HEK293 (cell line): ENCODE data around the gene SLMAP.

Experiments
- SP3 ChIP-seq: fragments of 450-650 bp; formaldehyde crosslinking; IDR thresholded peaks from 2 replicates; pipeline ENCODE4 v1.5.1; 2016; ENCODE audit warnings: missing biosample characterization, missing genetic modification characterization
- ZBTB1 ChIP-seq: fragments of 450-650 bp; formaldehyde crosslinking; IDR thresholded peaks from 2 replicates; pipeline ENCODE4 v1.5.1; 2016; ENCODE audit warnings: missing biosample characterization, missing genetic modification characterization
- ZBTB8A ChIP-seq: fragments of 450-650 bp; formaldehyde crosslinking; IDR thresholded peaks from 2 replicates; pipeline ENCODE4 v1.5.1; 2016; ENCODE audit warnings: missing biosample characterization, missing genetic modification characterization
- ZNF248 ChIP-seq: fragments of 450-650 bp; formaldehyde crosslinking; IDR thresholded peaks from 2 replicates; pipeline ENCODE4 v1.5.1; 2017; ENCODE audit warnings: missing biosample characterization, missing genetic modification characterization
- ZNF274 ChIP-seq, 2 experiments: fragments of 200-500 bp in 1 of 2; fragments of 450-650 bp in 1 of 2; sonication (Bioruptor generic) in 1 of 2; formaldehyde crosslinking in 1 of 2; IDR thresholded peaks; 2 replicates each; pipeline versions ENCODE4 v1.5.1 to v1.6.1; 2014 to 2016; ENCODE audit warnings: borderline replicate concordance in 1 of 2, inconsistent platforms in 1 of 2, low read length in 1 of 2, missing biosample characterization in 1 of 2, missing genetic modification characterization in 1 of 2
- ZNF549 ChIP-seq: fragments of 450-650 bp; IDR thresholded peaks from 2 replicates; pipeline ENCODE4 v1.5.1; 2018; ENCODE audit warnings: missing biosample characterization, missing genetic modification characterization, mild to moderate bottlenecking, inconsistent platforms, moderate library complexity
- ZNF658 ChIP-seq: fragments of 450-650 bp; formaldehyde crosslinking; IDR thresholded peaks from 2 replicates; pipeline ENCODE4; 2016; ENCODE audit warnings: missing biosample characterization, missing genetic modification characterization
- TF ChIP-seq, protein P1 (sequence below): fragments of 450-650 bp; formaldehyde crosslinking; IDR thresholded peaks from 2 replicates; pipeline ENCODE4 v1.5.1; 2016; ENCODE audit warnings: missing biosample characterization, missing genetic modification characterization
- TF ChIP-seq, protein P2 (sequence below): fragments of 450-650 bp; formaldehyde crosslinking; IDR thresholded peaks from 2 replicates; pipeline ENCODE4 v1.5.1; 2016; ENCODE audit warnings: missing biosample characterization, missing genetic modification characterization
- TF ChIP-seq, protein P3 (sequence below): fragments of 450-650 bp; formaldehyde crosslinking; optimal IDR thresholded peaks from 2 replicates; pipeline ENCODE3; 2016; ENCODE audit warnings: missing biosample characterization, mild to moderate bottlenecking, missing genetic modification characterization

DNA sequence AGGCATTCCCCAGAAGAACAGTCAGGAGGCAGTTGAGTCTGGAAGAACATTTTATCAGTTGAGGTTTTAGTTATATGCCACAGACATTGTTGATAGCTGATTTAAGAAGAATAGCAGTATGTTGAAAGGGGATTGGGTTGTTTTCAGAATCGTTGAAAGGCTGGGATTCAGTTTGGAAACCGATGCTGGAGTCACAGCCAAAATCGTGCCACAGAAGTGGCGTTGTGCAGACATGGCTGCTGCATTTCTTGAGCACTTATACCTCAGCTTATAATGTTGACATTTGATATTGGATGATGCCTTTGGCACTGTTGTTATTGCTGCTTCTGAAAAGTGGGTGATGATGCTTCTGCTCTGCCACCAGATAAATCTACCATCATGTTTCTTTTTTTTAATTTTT, 16.1 kb downstream of the SLMAP start:
- TF ChIP-seq SP3 (no peak), ZBTB1 (tag by site-specific recombination) (no peak), ZNF248 (tag by site-specific recombination) (no peak), ZNF274 (IDR thresholded peaks at IDR 0.05; ENCODE audit: low read length) (no peak), ZNF274 (tag by site-specific recombination; IDR thresholded peaks at IDR 0.05; ENCODE audit: borderline replicate concordance) (no peak), ZNF549 (tag by site-specific recombination) (no peak), ZNF658 (tag by site-specific recombination) (no peak), ZBTB8A (no peak)
- TF ChIP-seq, protein P1, sequence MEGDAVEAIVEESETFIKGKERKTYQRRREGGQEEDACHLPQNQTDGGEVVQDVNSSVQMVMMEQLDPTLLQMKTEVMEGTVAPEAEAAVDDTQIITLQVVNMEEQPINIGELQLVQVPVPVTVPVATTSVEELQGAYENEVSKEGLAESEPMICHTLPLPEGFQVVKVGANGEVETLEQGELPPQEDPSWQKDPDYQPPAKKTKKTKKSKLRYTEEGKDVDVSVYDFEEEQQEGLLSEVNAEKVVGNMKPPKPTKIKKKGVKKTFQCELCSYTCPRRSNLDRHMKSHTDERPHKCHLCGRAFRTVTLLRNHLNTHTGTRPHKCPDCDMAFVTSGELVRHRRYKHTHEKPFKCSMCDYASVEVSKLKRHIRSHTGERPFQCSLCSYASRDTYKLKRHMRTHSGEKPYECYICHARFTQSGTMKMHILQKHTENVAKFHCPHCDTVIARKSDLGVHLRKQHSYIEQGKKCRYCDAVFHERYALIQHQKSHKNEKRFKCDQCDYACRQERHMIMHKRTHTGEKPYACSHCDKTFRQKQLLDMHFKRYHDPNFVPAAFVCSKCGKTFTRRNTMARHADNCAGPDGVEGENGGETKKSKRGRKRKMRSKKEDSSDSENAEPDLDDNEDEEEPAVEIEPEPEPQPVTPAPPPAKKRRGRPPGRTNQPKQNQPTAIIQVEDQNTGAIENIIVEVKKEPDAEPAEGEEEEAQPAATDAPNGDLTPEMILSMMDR: no peak
- TF ChIP-seq, protein P2, sequence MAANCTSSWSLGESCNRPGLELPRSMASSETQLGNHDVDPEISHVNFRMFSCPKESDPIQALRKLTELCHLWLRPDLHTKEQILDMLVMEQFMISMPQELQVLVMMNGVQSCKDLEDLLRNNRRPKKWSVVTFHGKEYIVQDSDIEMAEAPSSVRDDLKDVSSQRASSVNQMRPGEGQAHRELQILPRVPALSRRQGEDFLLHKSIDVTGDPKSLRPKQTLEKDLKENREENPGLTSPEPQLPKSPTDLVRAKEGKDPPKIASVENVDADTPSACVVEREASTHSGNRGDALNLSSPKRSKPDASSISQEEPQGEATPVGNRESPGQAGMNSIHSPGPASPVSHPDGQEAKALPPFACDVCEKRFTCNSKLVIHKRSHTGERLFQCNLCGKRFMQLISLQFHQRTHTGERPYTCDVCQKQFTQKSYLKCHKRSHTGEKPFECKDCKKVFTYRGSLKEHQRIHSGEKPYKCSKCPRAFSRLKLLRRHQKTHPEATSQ: no peak
- TF ChIP-seq, protein P3, sequence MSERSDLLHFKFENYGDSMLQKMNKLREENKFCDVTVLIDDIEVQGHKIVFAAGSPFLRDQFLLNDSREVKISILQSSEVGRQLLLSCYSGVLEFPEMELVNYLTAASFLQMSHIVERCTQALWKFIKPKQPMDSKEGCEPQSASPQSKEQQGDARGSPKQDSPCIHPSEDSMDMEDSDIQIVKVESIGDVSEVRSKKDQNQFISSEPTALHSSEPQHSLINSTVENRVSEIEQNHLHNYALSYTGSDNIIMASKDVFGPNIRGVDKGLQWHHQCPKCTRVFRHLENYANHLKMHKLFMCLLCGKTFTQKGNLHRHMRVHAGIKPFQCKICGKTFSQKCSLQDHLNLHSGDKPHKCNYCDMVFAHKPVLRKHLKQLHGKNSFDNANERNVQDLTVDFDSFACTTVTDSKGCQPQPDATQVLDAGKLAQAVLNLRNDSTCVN (tag by site-specific recombination): no peak
